Measurements from ENCODE around the gene PLEKHG7.
A peak's percentile ranks its signal among the peaks of the same experiment; 100 is the strongest.
"Not testable (repeated sequence)": the region's sequence is repeated elsewhere in the genome, so short reads cannot be mapped to it uniquely, and the experiment has no call there.

Gene PLEKHG7

GRCh38 chr12:92747151-92747550, 44.4 kb downstream of the PLEKHG7 start:
- DNase-seq (ENCODE audit: low spot score), result no peak

- DNase-seq (ENCODE audit: low spot score), result not testable (repeated sequence)
Measured at GRCh38 chr12:92749691-92750090, 46.9 kb downstream of the PLEKHG7 start.

- DNase-seq (ENCODE audit: low spot score), result peak; percentile 38
Measured at GRCh38 chr12:92753976-92754885, 51.4 kb downstream of the PLEKHG7 start.

- DNase-seq (ENCODE audit: low spot score), result no peak
Measured at GRCh38 chr12:92756898-92757596, 54.3 kb downstream of the PLEKHG7 start.

- no peak for DNase-seq (ENCODE audit: low spot score)
Measured at GRCh38 chr12:92757597-92758121, 54.9 kb downstream of the PLEKHG7 start.

DNA sequence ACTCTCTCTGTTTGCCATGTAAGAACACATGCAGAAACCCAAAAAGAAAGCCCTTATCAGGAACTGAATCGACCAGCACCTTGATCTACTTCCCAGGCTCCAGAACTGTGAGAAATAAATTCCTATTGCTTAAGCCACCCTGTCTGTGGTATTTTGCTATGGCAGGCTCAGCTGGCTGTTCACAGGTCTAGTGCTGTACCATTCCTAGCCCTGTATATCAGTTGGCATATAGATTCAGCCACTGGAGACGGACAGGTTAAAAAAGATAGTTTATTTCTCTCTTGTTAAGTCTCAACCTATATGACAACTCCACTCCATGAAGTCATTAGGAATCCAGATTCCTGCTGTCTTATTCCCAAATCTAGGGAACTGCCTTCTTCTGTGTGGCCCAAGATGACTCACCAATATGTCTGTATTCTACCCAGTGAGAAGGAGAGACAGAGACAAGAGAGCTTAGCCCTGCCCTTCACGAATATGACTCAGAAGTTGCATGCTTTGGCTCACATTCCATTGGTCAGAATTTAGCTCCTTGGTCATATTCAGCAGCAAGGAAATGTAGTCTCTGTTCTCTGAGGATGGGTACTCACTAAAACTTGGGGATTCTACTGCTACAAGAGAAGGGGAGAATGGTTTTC, 57.0 kb downstream of the PLEKHG7 start:
- DNase-seq (ENCODE audit: low spot score), result peak; percentile 72

GRCh38 chr12:92762773-92763172, 60.0 kb downstream of the PLEKHG7 start:
- DNase-seq (ENCODE audit: low spot score), result no peak

GRCh38 chr12:92764831-92765230, 62.0 kb downstream of the PLEKHG7 start:
- DNase-seq (ENCODE audit: low spot score), result peak; percentile 15

- DNase-seq (ENCODE audit: low spot score), result no peak
Measured at GRCh38 chr12:92765871-92766270, 63.1 kb downstream of the PLEKHG7 start.

GRCh38 chr12:92769124-92769901, 66.5 kb downstream of the PLEKHG7 start:
- DNase-seq (ENCODE audit: low spot score), result no peak

GRCh38 chr12:92771001-92771400, 68.2 kb downstream of the PLEKHG7 start:
- DNase-seq (ENCODE audit: low spot score), result no peak

DNA sequence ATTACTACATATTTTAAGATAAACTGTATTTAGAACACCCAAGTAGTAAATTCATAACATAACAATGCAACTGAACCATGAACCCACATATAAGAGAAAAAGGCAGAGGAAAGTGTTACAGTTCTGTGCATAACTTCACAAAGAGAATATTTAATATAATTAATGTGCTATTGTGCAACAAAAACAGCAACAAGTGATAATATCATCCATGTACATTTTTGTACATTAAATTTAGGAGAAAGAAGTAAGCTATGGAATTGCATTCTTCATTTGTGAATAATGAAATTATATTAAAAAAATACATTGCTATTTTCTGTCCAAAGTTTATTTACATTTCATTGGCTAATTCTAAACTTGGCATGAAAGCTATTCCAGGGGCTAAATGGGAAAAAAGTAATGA, 72.6 kb downstream of the PLEKHG7 start:
- no peak for DNase-seq (ENCODE audit: low spot score)

DNA sequence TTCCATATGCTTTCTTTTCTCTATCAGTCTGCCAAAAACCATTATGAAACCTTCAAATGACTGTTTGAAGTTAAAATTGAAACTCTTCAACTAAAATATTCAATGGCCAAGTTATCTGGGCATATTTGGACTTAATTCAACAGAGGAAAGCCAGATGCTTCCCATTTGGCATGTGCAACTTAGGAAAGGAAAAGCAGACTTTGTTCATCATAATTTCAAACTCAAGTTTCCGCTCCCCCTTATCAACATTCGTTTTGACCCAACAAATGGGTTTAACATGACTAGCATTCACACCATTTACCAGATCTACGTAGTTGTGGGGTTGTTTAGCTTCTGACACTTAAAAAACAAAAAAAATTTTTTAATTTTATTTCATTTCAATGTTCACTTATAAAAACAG, 75.7 kb downstream of the PLEKHG7 start:
- no peak for DNase-seq (ENCODE audit: low spot score)

DNA sequence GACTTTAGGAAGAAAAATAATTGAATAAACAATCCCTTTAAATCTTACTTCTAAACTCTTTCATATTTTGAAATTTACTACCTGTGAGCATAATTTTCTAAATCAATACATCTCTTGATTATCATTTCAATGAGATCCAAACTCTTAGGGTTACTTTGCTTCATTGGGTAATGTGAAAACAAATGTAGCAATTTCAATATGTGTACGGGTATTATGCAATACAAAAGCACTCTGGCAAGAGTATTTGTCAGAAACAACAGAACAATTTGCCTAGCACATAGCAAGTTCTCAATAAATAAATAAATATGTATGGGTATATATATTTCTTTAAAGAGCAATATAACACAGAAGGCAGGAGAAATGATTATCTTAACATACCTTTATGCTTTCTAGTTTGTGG, 77.1 kb downstream of the PLEKHG7 start:
- no peak for DNase-seq (ENCODE audit: low spot score)

DNA sequence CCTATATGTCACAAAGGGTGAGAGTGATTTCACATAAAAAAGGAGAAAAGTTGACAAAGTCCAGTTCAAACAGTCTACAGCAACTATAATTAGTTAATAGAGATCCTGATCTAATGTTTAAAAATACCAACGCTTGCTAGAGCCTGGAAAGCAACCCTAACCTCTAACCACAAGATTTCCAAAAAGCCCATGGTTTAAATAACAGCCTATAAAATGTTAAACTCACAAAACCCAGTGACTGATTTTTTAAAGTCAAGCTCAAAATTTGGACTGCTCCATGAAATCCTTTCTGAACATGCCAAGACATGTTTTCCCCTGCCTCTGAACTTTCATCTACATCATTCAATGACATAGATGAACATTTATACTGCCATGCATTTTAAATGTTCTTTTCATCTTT, 81.6 kb downstream of the PLEKHG7 start:
- DNase-seq (ENCODE audit: low spot score), result no peak

GRCh38 chr12:92784797-92785562, 82.2 kb downstream of the PLEKHG7 start:
- DNase-seq (ENCODE audit: low spot score), result peak; percentile 63

DNA sequence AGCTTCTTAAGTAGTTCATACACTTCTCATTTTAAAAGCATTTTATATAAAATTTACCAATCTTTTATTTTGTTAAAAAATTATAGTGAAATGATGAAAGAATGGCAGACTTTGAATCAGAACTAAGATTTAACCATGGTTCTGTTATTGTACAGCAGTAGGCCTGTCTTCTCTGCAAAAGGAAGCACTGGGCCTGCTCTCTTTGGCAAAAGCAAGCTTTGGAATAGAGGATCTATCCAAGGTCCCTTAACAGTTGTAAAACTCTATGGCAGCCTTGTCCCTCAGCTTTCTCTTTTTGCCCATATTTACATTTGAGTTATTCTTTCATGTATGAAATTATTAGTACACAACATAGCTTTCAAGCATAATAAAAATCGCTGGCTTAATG, 82.8 kb downstream of the PLEKHG7 start:
- DNase-seq (ENCODE audit: low spot score), result no peak

DNA sequence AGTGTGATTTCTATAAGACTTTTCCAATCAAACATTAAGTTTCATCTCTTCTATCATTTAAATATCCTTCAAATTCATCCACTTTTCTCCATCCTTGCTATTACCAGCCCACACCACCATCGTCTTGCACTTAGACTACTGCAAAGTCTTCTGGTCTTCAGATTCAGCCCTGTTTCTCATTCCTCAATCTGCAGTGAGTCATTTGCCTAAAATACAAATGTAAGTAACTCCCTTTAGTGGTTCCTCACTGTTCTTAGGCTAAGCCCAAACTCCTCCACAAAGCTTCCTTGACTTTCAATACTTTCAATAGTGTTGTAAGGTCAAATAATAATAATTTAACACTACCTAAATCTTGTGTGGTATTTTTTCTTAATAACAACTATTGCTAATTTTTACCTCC, 83.3 kb downstream of the PLEKHG7 start:
- no peak for DNase-seq (ENCODE audit: low spot score)

DNA sequence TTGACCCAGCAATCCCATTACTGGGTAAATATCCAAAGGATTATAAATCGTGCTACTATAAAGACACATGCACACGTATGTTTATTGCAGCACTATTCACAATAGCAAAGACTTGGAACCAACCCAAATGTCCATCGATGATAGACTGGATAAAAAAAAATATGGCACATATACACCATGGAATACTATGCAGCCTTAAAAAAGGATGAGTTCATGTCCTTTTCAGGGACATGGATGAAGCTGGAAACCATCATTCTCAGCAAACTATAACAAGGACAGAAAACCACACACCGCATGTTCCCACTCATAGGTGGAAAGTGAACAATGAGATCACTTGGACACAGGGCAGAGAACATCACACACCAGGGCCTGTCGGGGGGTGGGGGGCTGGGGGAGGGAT, 91.6 kb downstream of the PLEKHG7 start:
- not testable (repeated sequence) for DNase-seq (ENCODE audit: low spot score)

- no peak for DNase-seq (ENCODE audit: low spot score)
Measured at GRCh38 chr12:92794814-92795213, 92.0 kb downstream of the PLEKHG7 start.

DNA sequence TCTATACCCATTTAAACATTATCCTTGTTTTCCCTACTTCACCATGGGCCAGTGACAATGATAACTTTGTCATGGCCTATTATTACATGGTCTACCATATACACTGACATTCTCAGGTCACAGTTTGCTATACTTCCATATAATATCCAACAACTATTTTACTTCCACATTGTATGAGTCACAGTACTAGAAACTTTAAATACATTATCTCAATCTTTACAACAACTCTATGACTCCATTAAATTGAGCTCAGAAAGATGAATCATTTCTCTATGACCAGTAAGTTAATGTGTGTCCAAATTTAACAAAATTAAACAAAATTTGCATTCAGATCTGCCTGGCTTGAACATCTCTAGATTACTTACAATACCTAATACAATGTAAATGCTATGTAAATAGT, 93.9 kb downstream of the PLEKHG7 start:
- no peak for DNase-seq (ENCODE audit: low spot score)
